ENCODE measurements around the gene ABHD14A.

Gene ABHD14A

GRCh38 chr3:51932471-51933370, 42.1 kb upstream of the ABHD14A start:
- TF ChIP-seq CTCF (IDR thresholded peaks at IDR 0.05; ENCODE audit: insufficient read depth, low read length, poor library complexity, severe bottlenecking): no peak
- TF ChIP-seq EZH2phosphoT487 (conservative IDR thresholded peaks at IDR 0.05; ENCODE audit: low read length): no peak
- no peak overlapping the region for H3K9ac ChIP-seq (ENCODE audit: low read length)
- no peak overlapping the region for H3K4me2 ChIP-seq (ENCODE audit: low read depth, low read length, poor library complexity, severe bottlenecking)
- H3K9me2 ChIP-seq (replicated peaks; ENCODE audit: insufficient read depth, low read length): no peaks in the 10 kb centered on the region
- H2AFZ ChIP-seq (ENCODE audit: low read depth, low read length, severe bottlenecking): no peak overlapping the region
- no peaks in the 10 kb centered on the region for H4K20me1 ChIP-seq (ENCODE audit: low read depth, low read length)
- H3K27me3 ChIP-seq (ENCODE audit: low read length): no peaks in the 10 kb centered on the region
- no peaks in the 10 kb centered on the region for H3K9me3 ChIP-seq (ENCODE audit: insufficient read depth, low read length)
- H3K36me3 ChIP-seq (ENCODE audit: low read length): no peaks in the 10 kb centered on the region
- H3K27ac ChIP-seq (ENCODE audit: low read depth, low read length): no peak overlapping the region
- no peaks in the 10 kb centered on the region for H3F3A ChIP-seq (ENCODE audit: insufficient read depth)
- H3K4me3 ChIP-seq (ENCODE audit: insufficient read depth, low read length, poor library complexity, severe bottlenecking): no peak overlapping the region
- H3K79me2 ChIP-seq (ENCODE audit: insufficient read depth, low read length): no peaks in the 10 kb centered on the region

GRCh38 chr3:51933471-51934138, 41.3 kb upstream of the ABHD14A start:
- no peaks in the 10 kb centered on the region for H3K36me3 ChIP-seq (ENCODE audit: low read length)
- H3K27ac ChIP-seq (ENCODE audit: low read depth, low read length): no peak overlapping the region
- H3K27me3 ChIP-seq (ENCODE audit: low read length): no peaks in the 10 kb centered on the region
- H3K9me2 ChIP-seq (replicated peaks; ENCODE audit: insufficient read depth, low read length): no peaks in the 10 kb centered on the region
- no peak overlapping the region for H3K4me2 ChIP-seq (ENCODE audit: low read depth, low read length, poor library complexity, severe bottlenecking)
- no peak overlapping the region for H2AFZ ChIP-seq (ENCODE audit: low read depth, low read length, severe bottlenecking)
- no peak overlapping the region for H3K4me3 ChIP-seq (ENCODE audit: insufficient read depth, low read length, poor library complexity, severe bottlenecking)
- TF ChIP-seq EZH2phosphoT487 (conservative IDR thresholded peaks at IDR 0.05; ENCODE audit: low read length): no peak
- TF ChIP-seq CTCF (IDR thresholded peaks at IDR 0.05; ENCODE audit: insufficient read depth, low read length, poor library complexity, severe bottlenecking): no peak
- no peaks in the 10 kb centered on the region for H3F3A ChIP-seq (ENCODE audit: insufficient read depth)
- H3K79me2 ChIP-seq (ENCODE audit: insufficient read depth, low read length): no peaks in the 10 kb centered on the region
- no peak overlapping the region for H3K9ac ChIP-seq (ENCODE audit: low read length)
- no peaks in the 10 kb centered on the region for H4K20me1 ChIP-seq (ENCODE audit: low read depth, low read length)
- no peaks in the 10 kb centered on the region for H3K9me3 ChIP-seq (ENCODE audit: insufficient read depth, low read length)

- Histone ChIP-seq H3K4me2 (ENCODE audit: low read depth, low read length, poor library complexity, severe bottlenecking) (no peak overlapping the region), H3K27ac (ENCODE audit: low read depth, low read length) (no peak overlapping the region), H4K20me1 (ENCODE audit: low read depth, low read length) (no peaks in the 10 kb centered on the region), H3K9ac (ENCODE audit: low read length) (no peak overlapping the region), H3K79me2 (ENCODE audit: insufficient read depth, low read length) (0 out of 2 replicates have a peak, but pooled peaks cover 1% of the 10 kb centered on the region), H3K9me2 (replicated peaks; ENCODE audit: insufficient read depth, low read length) (no peaks in the 10 kb centered on the region), H3K36me3 (ENCODE audit: low read length) (no peaks in the 10 kb centered on the region), H2AFZ (ENCODE audit: low read depth, low read length, severe bottlenecking) (no peak overlapping the region), H3F3A (ENCODE audit: insufficient read depth) (no peaks in the 10 kb centered on the region), H3K27me3 (ENCODE audit: low read length) (no peaks in the 10 kb centered on the region), H3K9me3 (ENCODE audit: insufficient read depth, low read length) (no peaks in the 10 kb centered on the region), H3K4me3 (ENCODE audit: insufficient read depth, low read length, poor library complexity, severe bottlenecking) (no peak overlapping the region)
- no peak for TF ChIP-seq CTCF (IDR thresholded peaks at IDR 0.05; ENCODE audit: insufficient read depth, low read length, poor library complexity, severe bottlenecking)
- TF ChIP-seq EZH2phosphoT487 (conservative IDR thresholded peaks at IDR 0.05; ENCODE audit: low read length): no peak
Measured at GRCh38 chr3:51934139-51934850, 40.6 kb upstream of the ABHD14A start.

Data from SU-DHL-6 (cell line).